ENCODE results near the gene GID4. TPM values are rescaled to one million over a fixed set of nuclear protein-coding genes. Genes with fewer than 3 reads are reported as not detected.

Gene GID4
- total and polyA plus RNA-seq, 2 of the 13 experiments (the other 11 are each of a cell fraction or from before 2014, with no cell fraction given) = 4.3 to 6.1 TPM

GRCh38 chr17:18115517-18115916, 76.3 kb downstream of the GID4 start (continued):
- TF ChIP-seq KLF6 (CRISPR knock-in tag; IDR thresholded peaks at IDR 0.05) (no peak), ZNF292 (CRISPR knock-in tag; IDR thresholded peaks at IDR 0.05; ENCODE audit: borderline replicate concordance, low read depth) (0 out of 2 replicates have a peak, but pooled peaks have one; percentile 31), SAP130 (CRISPR knock-in tag; IDR thresholded peaks at IDR 0.05; ENCODE audit: low read depth) (peak; percentile 35; the same call in 1 of the 2 replicates), CENPBD1 (CRISPR knock-in tag; IDR thresholded peaks at IDR 0.05; ENCODE audit: borderline replicate concordance, low read depth) (no peak), ZNF674 (CRISPR knock-in tag; IDR thresholded peaks at IDR 0.05; ENCODE audit: low read depth) (no peak), FOXP1 (IDR thresholded peaks at IDR 0.05) (no peak), FOXP1 (CRISPR knock-in tag; IDR thresholded peaks at IDR 0.05) (no peak), ZNF891 (CRISPR knock-in tag; IDR thresholded peaks at IDR 0.05) (no peak)
- TF ChIP-seq, protein P1, sequence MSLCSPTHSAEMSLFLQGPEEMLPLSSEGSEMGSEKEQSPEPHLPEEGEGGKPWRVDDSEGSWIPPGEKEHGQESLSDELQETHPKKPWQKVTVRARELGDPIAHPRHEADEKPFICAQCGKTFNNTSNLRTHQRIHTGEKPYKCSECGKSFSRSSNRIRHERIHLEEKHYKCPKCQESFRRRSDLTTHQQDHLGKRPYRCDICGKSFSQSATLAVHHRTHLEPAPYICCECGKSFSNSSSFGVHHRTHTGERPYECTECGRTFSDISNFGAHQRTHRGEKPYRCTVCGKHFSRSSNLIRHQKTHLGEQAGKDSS (CRISPR knock-in tag; IDR thresholded peaks at IDR 0.05; ENCODE audit: borderline replicate concordance, low read depth) = no peak

- 68% methylated on average over 3 of the region's 5 CpGs for WGBS (ENCODE audit: low lambda C conversion rate)
- Histone ChIP-seq H3K27me3 (ENCODE audit: control insufficient read depth in 1 of 2, insufficient read depth in 2 of 2, low read length in 2 of 2) (no peaks in the 10 kb centered on the region), H3K9ac (ENCODE audit: insufficient read depth, low read depth, low read length) (no peak overlapping the region), H4K20me1 (ENCODE audit: insufficient read depth, low read length) (no peaks in the 10 kb centered on the region), H3K4me1 (ENCODE audit: insufficient read depth, low read length) (peaks cover 52% of the 10 kb centered on the region), H3K4me2 (ENCODE audit: low read depth, low read length) (peak overlapping the region; percentile 28; the same call in 1 of the 2 replicates), H3K36me3 (replicated peaks in 1 of 2; ENCODE audit: control insufficient read depth in 1 of 2, insufficient read depth in 2 of 2, low read length in 2 of 2) (no peaks in the 10 kb centered on the region), H3K27ac (ENCODE audit: extremely low read length, insufficient read depth, low read length) (no peak overlapping the region), H2AFZ (ENCODE audit: low read length) (no peak overlapping the region), H3K4me3 (replicated peaks in 1 of 3; ENCODE audit: insufficient read depth in 1 of 3, low read depth in 2 of 3, low read length in 3 of 3) (no peak overlapping the region), H3K9me3 (ENCODE audit: low read length) (peaks cover 7% of the 10 kb centered on the region), H3K79me2 (ENCODE audit: insufficient read depth, low read length) (no peaks in the 10 kb centered on the region)
- no TSS peak for BruUV-seq (replicated peaks)
- DNase-seq (ENCODE audit: low spot score) (no peak), FAIRE-seq (no peak), ATAC-seq (peak; percentile 7; the same call in 2 of the 3 replicates)
- intact Hi-C loops (cut with micrococcal nuclease; ENCODE audit: unreplicated experiment) (no loop called here), in situ Hi-C loops (cut with HindIII; ENCODE audit: extremely low pct_ligation_motif_present, low pct_unique_long_range_greater_than_20kb) (loop anchor here (25.0 kb wide), 1 partner anchor 104 kb away; no protein-coding TSS in a partner anchor)
- POLR2A ChIA-PET = no interaction called here
- CTCF ChIA-PET (ENCODE audit: low intra/inter-chr PET ratio, low total read pairs) = no interaction called here
- TF ChIP-seq NFYC (CRISPR knock-in tag; IDR thresholded peaks at IDR 0.05) (no peak), ZNF672 (CRISPR knock-in tag; IDR thresholded peaks at IDR 0.05) (no peak), ATF7-NPFF (CRISPR knock-in tag; IDR thresholded peaks at IDR 0.05; ENCODE audit: low read depth) (no peak)
- TF ChIP-seq, protein P2, sequence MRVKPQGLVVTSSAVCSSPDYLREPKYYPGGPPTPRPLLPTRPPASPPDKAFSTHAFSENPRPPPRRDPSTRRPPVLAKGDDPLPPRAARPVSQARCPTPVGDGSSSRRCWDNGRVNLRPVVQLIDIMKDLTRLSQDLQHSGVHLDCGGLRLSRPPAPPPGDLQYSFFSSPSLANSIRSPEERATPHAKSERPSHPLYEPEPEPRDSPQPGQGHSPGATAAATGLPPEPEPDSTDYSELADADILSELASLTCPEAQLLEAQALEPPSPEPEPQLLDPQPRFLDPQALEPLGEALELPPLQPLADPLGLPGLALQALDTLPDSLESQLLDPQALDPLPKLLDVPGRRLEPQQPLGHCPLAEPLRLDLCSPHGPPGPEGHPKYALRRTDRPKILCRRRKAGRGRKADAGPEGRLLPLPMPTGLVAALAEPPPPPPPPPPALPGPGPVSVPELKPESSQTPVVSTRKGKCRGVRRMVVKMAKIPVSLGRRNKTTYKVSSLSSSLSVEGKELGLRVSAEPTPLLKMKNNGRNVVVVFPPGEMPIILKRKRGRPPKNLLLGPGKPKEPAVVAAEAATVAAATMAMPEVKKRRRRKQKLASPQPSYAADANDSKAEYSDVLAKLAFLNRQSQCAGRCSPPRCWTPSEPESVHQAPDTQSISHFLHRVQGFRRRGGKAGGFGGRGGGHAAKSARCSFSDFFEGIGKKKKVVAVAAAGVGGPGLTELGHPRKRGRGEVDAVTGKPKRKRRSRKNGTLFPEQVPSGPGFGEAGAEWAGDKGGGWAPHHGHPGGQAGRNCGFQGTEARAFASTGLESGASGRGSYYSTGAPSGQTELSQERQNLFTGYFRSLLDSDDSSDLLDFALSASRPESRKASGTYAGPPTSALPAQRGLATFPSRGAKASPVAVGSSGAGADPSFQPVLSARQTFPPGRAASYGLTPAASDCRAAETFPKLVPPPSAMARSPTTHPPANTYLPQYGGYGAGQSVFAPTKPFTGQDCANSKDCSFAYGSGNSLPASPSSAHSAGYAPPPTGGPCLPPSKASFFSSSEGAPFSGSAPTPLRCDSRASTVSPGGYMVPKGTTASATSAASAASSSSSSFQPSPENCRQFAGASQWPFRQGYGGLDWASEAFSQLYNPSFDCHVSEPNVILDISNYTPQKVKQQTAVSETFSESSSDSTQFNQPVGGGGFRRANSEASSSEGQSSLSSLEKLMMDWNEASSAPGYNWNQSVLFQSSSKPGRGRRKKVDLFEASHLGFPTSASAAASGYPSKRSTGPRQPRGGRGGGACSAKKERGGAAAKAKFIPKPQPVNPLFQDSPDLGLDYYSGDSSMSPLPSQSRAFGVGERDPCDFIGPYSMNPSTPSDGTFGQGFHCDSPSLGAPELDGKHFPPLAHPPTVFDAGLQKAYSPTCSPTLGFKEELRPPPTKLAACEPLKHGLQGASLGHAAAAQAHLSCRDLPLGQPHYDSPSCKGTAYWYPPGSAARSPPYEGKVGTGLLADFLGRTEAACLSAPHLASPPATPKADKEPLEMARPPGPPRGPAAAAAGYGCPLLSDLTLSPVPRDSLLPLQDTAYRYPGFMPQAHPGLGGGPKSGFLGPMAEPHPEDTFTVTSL (CRISPR knock-in tag; IDR thresholded peaks at IDR 0.05; ENCODE audit: borderline replicate concordance) = no peak
- TF ChIP-seq, protein P3, sequence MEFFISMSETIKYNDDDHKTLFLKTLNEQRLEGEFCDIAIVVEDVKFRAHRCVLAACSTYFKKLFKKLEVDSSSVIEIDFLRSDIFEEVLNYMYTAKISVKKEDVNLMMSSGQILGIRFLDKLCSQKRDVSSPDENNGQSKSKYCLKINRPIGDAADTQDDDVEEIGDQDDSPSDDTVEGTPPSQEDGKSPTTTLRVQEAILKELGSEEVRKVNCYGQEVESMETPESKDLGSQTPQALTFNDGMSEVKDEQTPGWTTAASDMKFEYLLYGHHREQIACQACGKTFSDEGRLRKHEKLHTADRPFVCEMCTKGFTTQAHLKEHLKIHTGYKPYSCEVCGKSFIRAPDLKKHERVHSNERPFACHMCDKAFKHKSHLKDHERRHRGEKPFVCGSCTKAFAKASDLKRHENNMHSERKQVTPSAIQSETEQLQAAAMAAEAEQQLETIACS (CRISPR knock-in tag; IDR thresholded peaks at IDR 0.05) = no peak
- TF ChIP-seq, protein P4, sequence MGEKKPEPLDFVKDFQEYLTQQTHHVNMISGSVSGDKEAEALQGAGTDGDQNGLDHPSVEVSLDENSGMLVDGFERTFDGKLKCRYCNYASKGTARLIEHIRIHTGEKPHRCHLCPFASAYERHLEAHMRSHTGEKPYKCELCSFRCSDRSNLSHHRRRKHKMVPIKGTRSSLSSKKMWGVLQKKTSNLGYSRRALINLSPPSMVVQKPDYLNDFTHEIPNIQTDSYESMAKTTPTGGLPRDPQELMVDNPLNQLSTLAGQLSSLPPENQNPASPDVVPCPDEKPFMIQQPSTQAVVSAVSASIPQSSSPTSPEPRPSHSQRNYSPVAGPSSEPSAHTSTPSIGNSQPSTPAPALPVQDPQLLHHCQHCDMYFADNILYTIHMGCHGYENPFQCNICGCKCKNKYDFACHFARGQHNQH (CRISPR knock-in tag; IDR thresholded peaks at IDR 0.05) = no peak
Observed at GRCh38 chr17:18116078-18116477, 76.9 kb downstream of the GID4 start.

Data from HepG2 (cell line).